HUES48 (cell line): Measurements from ENCODE around the gene INPP5J.
"Not testable (repeated sequence)": the region's sequence is repeated elsewhere in the genome, so short reads cannot be mapped to it uniquely, and the experiment has no call there.

ENCODE experiments used
- H3K27ac ChIP-seq: one replicate; pipeline ENCODE4 v1.7.0; 2013; ENCODE audit warnings: low read depth, low read length, inconsistent platforms
- H3K27me3 ChIP-seq: 2 replicates; pipeline ENCODE4 v1.6.1; 2013; ENCODE audit warnings: mild to moderate bottlenecking, low read length; ENCODE audit not compliant: control insufficient read depth, insufficient read depth
- H3K36me3 ChIP-seq: 2 replicates; pipeline ENCODE4 v1.6.1; 2013; ENCODE audit warnings: low read length; ENCODE audit not compliant: control insufficient read depth, insufficient read depth
- H3K4me1 ChIP-seq: 2 replicates; pipeline ENCODE4 v1.6.1; 2013; ENCODE audit warnings: mild to moderate bottlenecking, low read length; ENCODE audit not compliant: control insufficient read depth, insufficient read depth
- H3K4me3 ChIP-seq: 2 replicates; pipeline ENCODE4 v1.5.1; 2013; ENCODE audit warnings: mild to moderate bottlenecking, low read depth, low read length
- H3K9ac ChIP-seq: 2 replicates; pipeline ENCODE4 v1.6.1; 2013; ENCODE audit warnings: mild to moderate bottlenecking, low read depth, low read length, moderate library complexity
- H3K9me3 ChIP-seq: 2 replicates; pipeline ENCODE4 v1.6.1; 2013; ENCODE audit warnings: low read length; ENCODE audit not compliant: control insufficient read depth, insufficient read depth

Gene INPP5J

GRCh38 chr22:31096657-31097279, 26.0 kb upstream of the INPP5J start:
- H3K36me3 ChIP-seq, result peaks cover 2% of the 10 kb centered on the region

GRCh38 chr22:31097539-31097938, 25.2 kb upstream of the INPP5J start:
- H3K9ac ChIP-seq, H3K4me3 ChIP-seq, H3K4me1 ChIP-seq, H3K27ac ChIP-seq, H3K9me3 ChIP-seq, H3K36me3 ChIP-seq, H3K27me3 ChIP-seq: not testable (repeated sequence)

More at GRCh38 chr22:31096657-31097279, 26.0 kb upstream of the INPP5J start:
- Histone ChIP-seq H3K9me3 (no peaks in the 10 kb centered on the region), H3K4me3 (no peak overlapping the region), H3K27ac (no peak overlapping the region), H3K27me3 (no peaks in the 10 kb centered on the region), H3K4me1 (peaks cover 6% of the 10 kb centered on the region; the same call in 1 of the 2 replicates), H3K9ac (no peak overlapping the region)

GRCh38 chr22:31097941-31098631, 24.7 kb upstream of the INPP5J start:
- peak overlapping the region; percentile 3; the same call in 1 of the 2 replicates for H3K4me3 ChIP-seq
- peaks cover 6% of the 10 kb centered on the region; the same call in 1 of the 2 replicates for H3K4me1 ChIP-seq
- H3K27me3 ChIP-seq, result no peaks in the 10 kb centered on the region
- no peaks in the 10 kb centered on the region for H3K36me3 ChIP-seq
- H3K9ac ChIP-seq, result no peak overlapping the region
- no peaks in the 10 kb centered on the region for H3K9me3 ChIP-seq
- H3K27ac ChIP-seq, result no peak overlapping the region

- H3K4me3 ChIP-seq, result peak overlapping the region; percentile 3; the same call in 1 of the 2 replicates
- no peak overlapping the region for H3K27ac ChIP-seq
- no peaks in the 10 kb centered on the region for H3K9me3 ChIP-seq
- H3K27me3 ChIP-seq, result no peaks in the 10 kb centered on the region
- no peak overlapping the region for H3K9ac ChIP-seq
- H3K36me3 ChIP-seq, result no peaks in the 10 kb centered on the region
- H3K4me1 ChIP-seq, result peaks cover 6% of the 10 kb centered on the region; the same call in 1 of the 2 replicates
These were observed 24.1 kb upstream of the INPP5J start for GRCh38 chr22:31098632-31099110.

GRCh38 chr22:31099386-31099785, 23.4 kb upstream of the INPP5J start:
- no peak overlapping the region for H3K4me3 ChIP-seq
- no peak overlapping the region for H3K9ac ChIP-seq
- H3K4me1 ChIP-seq, result peaks cover 6% of the 10 kb centered on the region; the same call in 1 of the 2 replicates
- no peak overlapping the region for H3K27ac ChIP-seq
- no peaks in the 10 kb centered on the region for H3K36me3 ChIP-seq
- no peaks in the 10 kb centered on the region for H3K9me3 ChIP-seq
- H3K27me3 ChIP-seq, result no peaks in the 10 kb centered on the region

GRCh38 chr22:31099841-31100761, 22.7 kb upstream of the INPP5J start:
- no peak overlapping the region for H3K4me3 ChIP-seq
- H3K9me3 ChIP-seq, result no peaks in the 10 kb centered on the region
- no peak overlapping the region for H3K27ac ChIP-seq
- H3K9ac ChIP-seq, result no peak overlapping the region
- peaks cover 6% of the 10 kb centered on the region; the same call in 1 of the 2 replicates for H3K4me1 ChIP-seq
- peaks cover 1% of the 10 kb centered on the region for H3K27me3 ChIP-seq
- H3K36me3 ChIP-seq, result no peaks in the 10 kb centered on the region

- no peak overlapping the region for H3K9ac ChIP-seq
- H3K27me3 ChIP-seq, result peaks cover 10% of the 10 kb centered on the region
- peaks cover 6% of the 10 kb centered on the region; the same call in 1 of the 2 replicates for H3K4me1 ChIP-seq
- H3K9me3 ChIP-seq, result no peaks in the 10 kb centered on the region
- H3K27ac ChIP-seq, result no peak overlapping the region
- H3K36me3 ChIP-seq, result no peaks in the 10 kb centered on the region
- H3K4me3 ChIP-seq, result no peak overlapping the region
These were observed 21.8 kb upstream of the INPP5J start for GRCh38 chr22:31100762-31101525.

- H3K27me3 ChIP-seq, result peaks cover 24% of the 10 kb centered on the region
- no peak overlapping the region for H3K9ac ChIP-seq
- no peak overlapping the region for H3K27ac ChIP-seq
- no peak overlapping the region for H3K4me3 ChIP-seq
- peaks cover 3% of the 10 kb centered on the region; the same call in 1 of the 2 replicates for H3K4me1 ChIP-seq
- H3K36me3 ChIP-seq, result no peaks in the 10 kb centered on the region
- H3K9me3 ChIP-seq, result no peaks in the 10 kb centered on the region
These were observed 20.2 kb upstream of the INPP5J start for GRCh38 chr22:31102441-31103081.

GRCh38 chr22:31103111-31103510, 19.7 kb upstream of the INPP5J start:
- Histone ChIP-seq H3K4me3 (no peak overlapping the region), H3K27me3 (peaks cover 24% of the 10 kb centered on the region), H3K9me3 (no peaks in the 10 kb centered on the region), H3K27ac (no peak overlapping the region), H3K9ac (no peak overlapping the region), H3K4me1 (peaks cover under 1% of the 10 kb centered on the region; the same call in 1 of the 2 replicates), H3K36me3 (no peaks in the 10 kb centered on the region)
